Stimulated activated CD8-positive, alpha-beta memory T cell treated with anti-CD3 and anti-CD28 coated beads, Interleukin-7, amount 100 ng/mL, for 4 hours (primary cell): ENCODE results near the gene SUGCT.

ENCODE experiments used
- DNase-seq, 2 donors: peaks; one replicate each; pipeline ENCODE4 v3.0.0-alpha.2; 2020; ENCODE audit warnings: low read depth in 2 of 2

SUGCT gene

GRCh38 chr7:40772096-40772495 lies 637.3 kb downstream of the SUGCT start:
- DNase-seq, result no peak

GRCh38 chr7:40773656-40774055 lies 638.9 kb downstream of the SUGCT start:
- no peak for DNase-seq

- DNase-seq, result no peak
Observed at GRCh38 chr7:40775877-40776276, 641.1 kb downstream of the SUGCT start.

GRCh38 chr7:40777730-40778312 lies 643.0 kb downstream of the SUGCT start:
- no peak for DNase-seq

GRCh38 chr7:40780460-40780859 lies 645.7 kb downstream of the SUGCT start:
- DNase-seq, result no peak

GRCh38 chr7:40782836-40783235 lies 648.0 kb downstream of the SUGCT start:
- no peak for DNase-seq

GRCh38 chr7:40784176-40784575 lies 649.4 kb downstream of the SUGCT start:
- DNase-seq, result no peak

DNA sequence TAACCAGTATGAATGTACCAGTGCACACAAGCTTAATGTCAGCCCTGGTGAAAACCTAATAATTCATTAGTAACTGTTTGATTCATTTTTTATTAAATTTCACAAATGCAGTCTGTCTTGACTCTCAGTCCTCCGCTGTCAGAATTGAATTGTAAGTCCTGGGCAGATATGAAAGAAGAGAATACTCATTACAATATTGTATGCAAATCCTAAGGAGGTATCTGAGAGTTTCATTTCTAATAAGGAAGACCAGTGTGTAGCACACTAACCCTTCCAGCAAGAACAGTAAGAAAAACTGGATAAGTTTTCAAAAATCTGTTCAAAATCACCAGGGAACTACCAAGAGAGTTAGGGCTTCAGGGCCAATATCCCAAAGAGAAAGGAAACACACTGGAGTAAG lies 652.1 kb downstream of the SUGCT start:
- no peak for DNase-seq

- no peak for DNase-seq
Observed at GRCh38 chr7:40793132-40793531, 658.3 kb downstream of the SUGCT start.

- no peak for DNase-seq
Observed at GRCh38 chr7:40795607-40796006, 660.8 kb downstream of the SUGCT start.

- DNase-seq, result no peak
Observed at GRCh38 chr7:40796723-40797122, 661.9 kb downstream of the SUGCT start.

DNA sequence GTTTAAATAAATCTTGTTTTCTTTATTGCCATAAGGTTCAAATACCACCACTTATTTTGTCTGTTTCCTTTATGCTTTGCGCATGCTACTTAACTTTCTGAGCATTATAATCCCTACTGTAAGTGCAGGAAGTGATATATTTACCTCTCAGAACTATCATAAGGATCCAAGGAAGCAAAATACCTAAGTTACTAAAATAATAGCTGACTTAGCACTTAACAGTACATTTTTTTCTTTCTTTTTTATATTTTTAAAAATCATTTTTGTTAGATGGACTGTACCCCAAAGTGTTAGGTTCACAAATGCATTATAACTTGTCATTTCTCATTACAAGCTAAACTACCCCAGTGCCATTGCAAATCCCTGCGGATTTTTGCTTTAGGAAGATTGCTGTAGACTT lies 663.8 kb downstream of the SUGCT start:
- DNase-seq, result no peak

DNA sequence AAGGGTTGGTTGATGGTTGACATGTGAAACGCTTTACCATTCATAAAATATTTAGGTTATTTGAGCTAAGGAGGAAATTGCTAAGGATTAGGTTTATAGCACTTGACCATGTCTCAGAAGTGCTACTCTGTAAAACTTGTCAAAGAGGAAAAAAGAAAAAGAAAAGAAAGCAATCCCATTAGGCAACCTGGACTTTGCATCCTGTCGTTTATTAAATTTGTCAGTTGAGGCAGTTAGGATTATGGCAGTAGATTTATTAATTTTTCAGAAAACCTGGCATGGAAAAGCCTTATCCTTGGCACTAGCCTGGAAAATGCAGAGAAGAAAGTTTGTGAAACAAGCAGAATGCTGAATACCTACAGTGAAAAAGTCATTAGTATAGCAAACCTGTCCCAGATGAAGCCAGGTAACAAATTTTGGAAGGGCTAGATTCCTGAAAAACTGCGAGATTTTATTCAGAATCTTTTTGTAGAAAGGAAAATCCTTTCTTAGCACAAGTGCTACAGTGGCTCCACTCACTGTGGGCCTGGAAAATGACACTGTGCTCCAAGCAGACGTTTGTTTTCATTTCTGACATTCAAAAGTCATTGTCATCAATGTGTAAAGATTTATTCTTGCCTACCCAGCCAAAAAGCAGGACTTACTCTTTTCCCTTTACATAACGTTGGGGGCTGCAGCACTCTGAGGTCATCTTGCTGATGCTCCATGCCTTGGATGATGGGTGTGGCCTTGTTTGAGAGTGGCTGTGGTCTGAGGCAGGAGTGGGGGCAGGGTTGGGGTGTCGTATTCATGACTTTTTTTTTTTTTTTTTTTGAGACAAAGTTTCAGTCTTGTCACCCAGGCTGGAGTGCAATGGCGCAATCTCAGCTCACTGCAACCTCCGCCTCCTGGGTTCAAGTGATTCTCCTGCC lies 664.9 kb downstream of the SUGCT start:
- DNase-seq, result no peak

GRCh38 chr7:40800771-40801170 lies 666.0 kb downstream of the SUGCT start:
- no peak for DNase-seq

GRCh38 chr7:40802497-40802896 lies 667.7 kb downstream of the SUGCT start:
- DNase-seq, result no peak

DNA sequence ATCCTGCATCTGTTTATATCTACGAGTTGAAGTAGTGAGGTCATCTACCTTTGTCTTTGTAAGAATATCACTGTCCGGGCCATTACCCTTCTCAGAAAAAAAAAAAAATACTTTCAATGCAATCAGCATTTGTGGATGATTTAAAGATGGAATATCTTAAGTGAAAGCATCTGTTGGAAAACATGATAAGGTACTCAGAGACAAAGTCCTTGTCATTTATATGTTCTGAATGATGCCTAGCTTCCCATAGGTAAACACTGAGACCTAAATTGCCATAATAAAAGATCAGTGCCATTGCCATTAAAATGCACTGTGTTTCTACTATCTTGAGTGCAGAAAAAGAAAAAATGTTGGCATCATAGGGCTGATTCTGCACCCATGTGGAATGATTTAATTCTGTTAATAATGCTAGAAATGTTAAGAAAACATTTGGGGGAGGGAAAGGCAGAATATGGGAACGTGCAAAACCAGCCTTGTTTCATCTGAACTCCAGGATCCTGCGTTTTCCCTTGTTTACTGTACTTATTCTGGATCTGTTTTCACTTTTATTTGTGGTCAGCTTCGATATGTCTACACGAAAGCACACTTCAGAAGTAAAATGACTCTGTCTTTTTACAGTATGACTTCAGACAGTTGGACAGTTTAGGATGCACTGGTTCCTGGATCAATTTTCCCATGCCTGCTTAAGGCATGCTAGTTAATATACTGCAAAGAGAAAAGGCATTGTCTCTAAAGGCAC lies 669.8 kb downstream of the SUGCT start:
- no peak for DNase-seq

- no peak for DNase-seq
Observed at GRCh38 chr7:40805361-40805760, 670.6 kb downstream of the SUGCT start.

- no peak for DNase-seq
Observed at GRCh38 chr7:40808378-40808942, 673.7 kb downstream of the SUGCT start.

DNA sequence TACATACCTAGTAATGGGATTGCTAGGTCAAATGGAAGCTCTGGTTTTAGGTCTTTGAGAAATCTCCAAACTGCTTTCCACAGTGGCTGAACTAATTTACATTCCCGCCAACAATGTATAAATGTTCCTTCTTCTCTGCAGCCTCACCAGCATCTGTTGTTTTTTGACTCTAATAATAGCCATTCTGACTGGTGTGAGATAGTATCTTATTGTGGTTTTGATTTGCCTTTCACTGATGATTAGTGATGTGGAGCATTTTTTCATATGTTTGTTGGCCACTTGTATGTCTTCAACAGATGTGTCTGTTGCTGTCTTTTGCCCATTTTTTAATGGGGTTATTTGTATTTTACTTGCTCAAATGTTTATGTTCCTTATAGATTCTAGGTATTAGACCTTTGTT lies 675.5 kb downstream of the SUGCT start:
- DNase-seq, result no peak

DNA sequence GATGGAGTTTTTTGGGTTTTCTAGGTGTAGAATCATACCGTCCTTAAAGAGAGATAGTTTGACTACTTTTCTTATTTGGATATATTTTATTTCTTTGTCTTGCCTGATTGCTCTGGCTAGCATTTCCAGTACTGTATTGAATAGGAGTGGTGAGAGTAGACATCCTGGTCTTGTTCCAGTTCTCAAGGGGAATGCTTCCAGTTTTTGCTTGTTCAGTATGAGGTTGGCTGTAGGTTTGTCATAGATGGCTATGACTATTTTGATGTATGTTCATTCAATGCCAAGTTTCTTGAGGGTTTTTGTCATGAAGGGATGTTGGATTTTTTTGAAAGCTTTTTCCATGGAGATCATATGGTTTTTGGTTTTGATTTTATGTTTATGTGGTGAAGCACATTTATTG lies 676.9 kb downstream of the SUGCT start:
- no peak for DNase-seq

DNA sequence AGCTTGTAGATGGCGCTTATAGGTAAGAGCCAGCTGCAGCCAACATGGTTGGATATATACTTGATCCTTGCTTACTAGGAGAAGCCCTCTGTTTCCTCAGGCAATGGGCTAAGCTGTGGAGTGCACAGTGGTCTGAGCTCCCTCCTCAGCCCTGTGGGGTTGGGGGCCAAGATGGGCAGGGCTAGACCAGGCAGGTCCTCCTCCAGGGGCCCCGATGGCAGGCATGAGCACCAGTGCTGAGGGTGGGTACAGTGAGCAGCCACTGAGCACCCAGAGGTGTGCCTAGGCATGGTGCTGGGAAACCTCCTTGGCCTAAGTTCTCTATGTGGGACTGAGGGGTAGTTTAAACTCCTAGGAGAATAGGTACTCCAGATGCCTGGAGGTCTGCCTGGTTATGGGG lies 680.2 kb downstream of the SUGCT start:
- DNase-seq, result no peak

GRCh38 chr7:40815512-40815911 lies 680.7 kb downstream of the SUGCT start:
- no peak for DNase-seq
